ENCODE measurements around the gene MYO1A. TPM values are rescaled to one million over a fixed set of nuclear protein-coding genes. Genes with fewer than 3 reads are reported as not detected.
"Not testable (repeated sequence)": the region's sequence is repeated elsewhere in the genome, so short reads cannot be mapped to it uniquely, and the experiment has no call there.

Gene MYO1A
- polyA plus RNA-seq, 1 donor: 0.57 TPM

DNA sequence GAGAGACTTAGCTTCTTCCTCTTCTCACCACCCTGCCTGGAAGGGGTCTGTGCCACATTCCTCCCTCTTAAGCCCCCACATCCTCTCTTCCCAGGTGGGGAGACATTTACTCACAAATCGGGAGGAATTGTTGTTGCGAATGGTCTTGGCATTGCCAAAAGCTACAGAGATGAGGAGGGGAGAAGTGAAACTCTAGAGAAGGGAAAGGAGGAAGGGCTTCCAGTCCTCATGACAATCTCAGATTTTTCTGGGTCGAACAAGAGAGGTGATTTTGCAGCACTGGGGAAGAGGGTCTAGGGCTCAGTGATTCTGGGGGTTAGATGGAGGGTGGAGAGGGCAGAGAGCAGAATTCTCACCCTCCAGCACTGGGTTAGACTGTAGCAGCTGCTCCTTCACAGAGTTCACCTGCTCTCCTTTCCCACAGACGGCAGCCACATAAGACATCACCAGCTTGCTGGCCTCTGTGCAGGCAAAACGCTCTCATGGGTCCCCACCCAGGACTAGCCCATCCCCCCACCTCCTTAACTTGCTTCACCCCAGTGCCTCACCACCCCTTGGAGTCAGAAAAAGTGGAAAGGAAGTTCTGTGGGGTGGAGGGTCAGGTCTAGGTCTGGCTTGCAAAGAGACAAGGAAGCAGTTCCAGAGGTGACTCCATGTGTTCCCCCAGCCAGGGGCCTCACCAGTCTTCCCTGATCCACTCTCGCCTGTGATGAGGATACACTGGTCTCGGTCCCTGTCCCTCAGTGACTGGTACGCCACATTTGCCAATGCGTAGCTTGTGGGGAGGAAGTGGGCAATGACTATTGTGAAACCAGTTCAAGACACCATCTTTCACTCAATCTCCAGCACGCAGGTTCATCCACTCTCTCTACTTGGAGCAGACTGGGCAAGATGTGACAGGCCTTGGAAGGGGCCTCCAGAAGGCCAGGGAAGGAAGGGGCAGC, 2.7 kb downstream of the MYO1A start:
- DNase-seq: no peak

DNA sequence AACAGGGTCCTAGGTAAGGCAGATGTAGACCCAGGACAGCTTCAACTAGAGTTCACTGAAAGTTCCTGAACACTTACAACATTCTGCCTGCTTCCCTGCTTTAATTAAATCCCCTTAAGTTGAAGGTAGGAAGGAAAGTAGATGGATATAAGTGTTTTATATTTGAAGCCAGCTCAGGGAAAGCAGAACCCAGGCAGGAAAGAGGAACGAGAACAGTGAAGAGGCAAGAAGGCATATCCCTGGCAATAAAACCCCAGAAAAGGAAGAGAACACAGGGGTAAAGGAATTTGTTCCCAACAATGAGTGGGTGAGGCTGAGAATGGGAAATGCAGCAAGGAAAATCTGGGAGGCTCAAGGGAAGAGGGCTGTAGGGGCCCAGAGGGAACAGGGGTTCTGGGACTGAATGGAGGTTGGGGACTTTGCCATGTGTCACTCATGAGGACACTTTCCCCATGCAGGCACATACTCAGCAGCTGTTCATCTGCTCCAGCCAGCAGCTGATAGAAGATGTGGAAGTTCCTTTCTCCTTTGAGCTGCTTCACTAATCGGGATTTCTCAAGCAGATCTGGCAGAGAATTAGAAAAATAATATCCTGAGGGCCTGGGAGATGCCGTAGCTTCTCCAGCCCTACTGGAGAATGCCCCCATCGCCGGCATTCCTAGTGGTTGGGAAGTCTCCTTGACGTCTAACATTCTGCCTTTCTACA, 3.7 kb downstream of the MYO1A start:
- no peak for DNase-seq

GRCh38 chr12:57044889-57045288, 5.0 kb downstream of the MYO1A start:
- no peak for DNase-seq

GRCh38 chr12:57044468-57044867, 5.5 kb downstream of the MYO1A start:
- DNase-seq: no peak

DNA sequence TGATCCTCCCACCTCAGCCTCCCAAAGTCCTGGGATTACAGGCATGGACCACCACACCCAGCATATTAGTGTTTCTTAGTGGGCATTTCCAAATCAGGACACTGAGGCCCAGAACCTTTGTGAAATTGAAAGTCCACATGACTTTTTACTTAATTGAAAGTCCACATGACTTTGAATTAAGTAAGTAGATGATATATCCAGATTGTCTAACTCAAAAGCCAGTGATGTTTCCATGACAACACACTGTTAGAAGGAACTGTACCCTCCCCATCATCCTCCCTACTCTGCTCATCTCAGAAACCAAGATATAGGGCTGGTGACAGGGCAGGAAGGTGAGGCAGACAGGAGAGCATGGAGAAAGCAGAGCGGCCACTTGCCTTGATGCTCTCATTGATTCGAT, 7.2 kb downstream of the MYO1A start:
- DNase-seq: peak; percentile 26

DNA sequence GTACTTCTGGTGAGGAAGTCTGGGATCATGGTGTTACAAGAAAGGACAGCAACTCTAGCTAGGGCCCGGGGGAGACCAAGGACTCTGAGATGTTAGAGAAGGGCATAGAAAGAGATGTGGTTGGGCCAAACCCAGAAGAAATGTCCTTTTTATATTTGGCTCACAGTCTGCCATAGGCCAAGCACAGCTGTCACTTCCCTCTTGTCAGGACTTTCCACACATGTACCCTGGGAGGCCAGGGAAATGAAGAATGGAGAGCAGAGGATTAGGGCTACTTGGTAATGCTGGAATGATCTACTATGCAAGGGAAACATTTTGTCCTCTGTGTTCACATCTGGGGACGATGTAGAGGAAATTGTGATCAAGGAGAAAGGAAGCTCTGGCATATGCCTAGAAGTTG, 9.2 kb downstream of the MYO1A start:
- DNase-seq: no peak

DNA sequence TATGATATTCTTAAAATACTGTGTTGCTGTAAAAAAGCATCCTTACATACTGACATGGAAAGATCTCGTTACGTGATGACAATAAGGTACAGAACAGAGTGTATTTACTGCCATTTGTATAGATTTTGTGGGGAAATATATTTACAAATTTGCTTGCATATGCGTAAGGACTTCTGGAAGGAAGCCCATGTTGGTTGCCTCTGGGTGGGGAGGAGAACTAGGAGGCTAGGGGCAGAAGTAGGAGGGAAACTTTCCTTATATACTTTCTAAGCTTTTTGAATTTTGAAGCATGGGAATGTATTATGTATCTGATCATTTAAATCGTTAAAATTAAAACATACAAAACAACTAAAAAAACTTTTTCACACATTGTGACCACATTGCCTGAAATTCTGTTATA, 9.7 kb downstream of the MYO1A start:
- DNase-seq: no peak

GRCh38 chr12:57039016-57039798, 10.7 kb downstream of the MYO1A start:
- DNase-seq: no peak

- no peak for DNase-seq
Observed at GRCh38 chr12:57037264-57037663, 12.7 kb downstream of the MYO1A start.

DNA sequence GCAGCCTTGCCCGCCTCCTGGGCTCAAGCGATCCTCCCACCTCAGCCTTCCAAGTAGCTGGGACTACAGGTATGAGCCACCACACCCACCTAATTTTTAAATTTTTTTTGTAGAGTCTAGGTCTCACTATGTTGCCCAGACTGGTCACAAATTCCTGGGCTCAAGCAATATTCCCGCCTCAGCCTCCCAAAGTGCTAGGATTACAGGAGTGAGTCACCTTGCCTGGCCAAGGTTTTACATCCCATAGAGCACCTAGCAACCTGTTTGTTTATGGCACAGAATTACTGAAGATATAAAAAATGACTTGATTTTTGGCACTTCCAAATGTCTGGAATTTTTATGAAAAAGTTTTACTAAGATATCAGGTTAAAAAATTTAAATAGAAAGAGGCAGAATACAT, 16.5 kb downstream of the MYO1A start:
- DNase-seq: no peak

GRCh38 chr12:57031789-57032188, 18.1 kb downstream of the MYO1A start:
- DNase-seq: no peak

DNA sequence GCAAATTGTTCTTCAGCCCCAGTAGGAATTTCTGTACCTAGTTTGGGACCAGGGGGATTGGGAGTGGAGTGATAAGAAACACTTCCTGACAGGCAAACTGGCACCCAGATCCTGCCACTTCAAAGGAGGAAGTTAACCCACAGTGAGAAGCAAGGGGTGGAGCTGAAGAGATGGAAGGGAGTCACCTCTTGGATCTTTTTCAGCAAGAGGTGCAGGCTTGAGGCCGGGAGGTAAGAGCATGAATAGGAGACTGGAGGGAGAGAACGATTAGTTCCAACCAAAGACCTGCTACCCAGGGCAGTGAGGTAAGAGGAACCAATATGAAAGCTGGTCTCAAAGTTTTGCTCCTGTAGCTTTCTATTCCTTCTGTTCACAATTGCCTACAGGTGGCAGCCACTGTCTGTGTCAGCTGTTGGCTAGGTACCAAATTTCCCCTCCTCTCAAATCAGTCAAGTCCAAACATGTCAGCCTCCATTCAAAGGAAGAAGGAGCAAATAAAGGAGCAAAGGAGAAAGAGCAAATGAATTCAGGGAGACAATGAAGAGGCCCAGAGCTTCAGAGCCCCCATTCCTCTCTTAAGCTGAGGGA, 18.7 kb downstream of the MYO1A start:
- DNase-seq: no peak

DNA sequence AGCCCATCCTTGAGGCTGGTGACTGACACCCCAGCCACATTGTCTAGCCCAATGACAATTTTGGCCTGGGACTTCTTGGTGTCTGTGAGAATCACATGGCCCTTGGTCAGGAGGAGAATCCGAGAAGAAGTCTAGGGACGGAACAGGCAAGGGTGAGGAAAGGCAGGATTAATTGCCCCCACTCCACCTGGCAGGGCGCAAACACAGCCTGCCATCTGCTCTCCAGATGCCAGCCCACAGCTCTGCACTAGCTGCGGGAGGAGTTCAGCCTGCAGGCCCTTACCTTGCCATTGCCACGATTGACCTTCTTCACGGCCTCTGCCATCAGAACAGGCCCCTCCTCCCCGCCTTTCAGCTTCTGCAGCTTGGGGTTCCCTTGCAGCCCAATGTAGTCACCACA, 20.5 kb downstream of the MYO1A start:
- DNase-seq: no peak

- DNase-seq: no peak
Observed at GRCh38 chr12:57027805-57028153, 22.1 kb downstream of the MYO1A start.

GRCh38 chr12:57027011-57027804, 22.7 kb downstream of the MYO1A start:
- DNase-seq: no peak

GRCh38 chr12:57025196-57025595, 24.7 kb downstream of the MYO1A start:
- no peak for DNase-seq

- not testable (repeated sequence) for DNase-seq
Observed at GRCh38 chr12:57022324-57022723, 27.6 kb downstream of the MYO1A start.

DNA sequence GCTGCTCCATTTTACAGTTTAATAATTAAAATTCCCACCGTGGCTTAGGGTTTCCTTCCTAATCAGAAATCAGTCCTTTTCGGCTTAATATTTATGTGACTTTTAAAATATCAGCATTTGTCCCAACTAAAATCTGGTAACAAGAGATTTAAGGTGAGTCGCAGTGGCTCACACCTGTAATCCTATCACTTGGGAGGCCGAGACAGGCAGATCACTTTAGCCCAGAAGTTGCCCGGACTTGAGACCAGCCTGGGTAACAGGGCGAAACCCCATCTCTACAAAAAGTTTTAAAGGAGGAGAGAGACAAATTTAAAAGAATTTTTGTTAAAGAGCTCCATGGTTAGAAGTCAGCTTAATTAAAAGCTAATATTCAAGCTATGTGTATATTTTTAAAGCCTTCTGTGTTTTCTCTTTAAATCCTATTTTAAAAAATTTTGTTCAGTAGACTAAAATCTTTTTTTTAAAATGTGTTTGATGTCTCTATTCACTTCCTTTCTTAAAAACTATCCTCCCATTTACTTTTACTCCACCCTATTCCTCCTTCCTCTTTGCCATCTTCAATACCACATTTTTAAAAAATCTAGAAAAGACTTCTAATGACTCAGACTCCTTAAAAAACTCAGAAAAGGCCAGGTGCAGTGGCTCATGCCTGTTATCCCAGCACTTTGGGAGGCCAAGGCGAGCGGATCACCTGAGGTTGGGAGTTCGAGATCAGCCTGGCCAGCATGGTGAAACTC, 29.8 kb downstream of the MYO1A start:
- no peak for DNase-seq

- DNase-seq: no peak
Observed at GRCh38 chr12:57018906-57019305, 31.0 kb downstream of the MYO1A start.

GRCh38 chr12:57018353-57018752, 31.6 kb downstream of the MYO1A start:
- DNase-seq: not testable (repeated sequence)

- no peak for DNase-seq
Observed at GRCh38 chr12:57016348-57016747, 33.6 kb downstream of the MYO1A start, which contains the start of gene TAC3. Gene TAC3, minus strand, starts transcription at chr12:57016529. Its CDS starts 732 bp downstream, at chr12:57015797.

Data from hindlimb muscle (tissue), 1 donor.